Loucy (cell line): ENCODE measurements around the gene NOP58.

ENCODE experiments used
- EZH2phosphoT487 ChIP-seq: fragments of 200-600 bp; IDR thresholded peaks from 2 replicates; pipeline ENCODE4 v1.6.1; 2018; ENCODE audit warnings: antibody characterized with exemption, mild to moderate bottlenecking, moderate library complexity, borderline replicate concordance
- TF ChIP-seq, protein P1 (sequence below): fragments of 200-600 bp; sonication (generic); conservative IDR thresholded peaks from 2 replicates; pipeline ENCODE4 v1.5.1; 2014; ENCODE audit warnings: mild to moderate bottlenecking, antibody characterized with exemption, low read length

DNA sequence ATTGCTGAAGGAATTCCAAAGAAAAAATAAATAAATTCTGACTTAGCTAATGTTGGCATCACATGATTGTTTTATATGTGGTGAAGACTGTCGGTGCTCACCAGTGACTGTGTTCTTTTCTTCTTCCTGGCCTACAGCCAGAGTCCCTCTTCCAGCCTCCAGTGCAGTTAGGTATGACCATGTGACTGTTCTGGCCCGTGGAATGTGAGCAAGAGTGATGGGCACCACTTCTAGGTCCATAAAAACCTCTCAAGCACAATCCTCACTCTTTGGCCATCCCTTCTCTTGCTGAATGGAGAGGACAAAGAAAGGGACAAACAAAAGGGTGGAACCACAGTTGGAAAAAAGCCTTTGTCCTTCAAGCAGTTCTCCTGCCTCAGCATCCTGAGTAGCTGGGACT, 71.6 kb downstream of the NOP58 start:
- TF ChIP-seq, protein P1, sequence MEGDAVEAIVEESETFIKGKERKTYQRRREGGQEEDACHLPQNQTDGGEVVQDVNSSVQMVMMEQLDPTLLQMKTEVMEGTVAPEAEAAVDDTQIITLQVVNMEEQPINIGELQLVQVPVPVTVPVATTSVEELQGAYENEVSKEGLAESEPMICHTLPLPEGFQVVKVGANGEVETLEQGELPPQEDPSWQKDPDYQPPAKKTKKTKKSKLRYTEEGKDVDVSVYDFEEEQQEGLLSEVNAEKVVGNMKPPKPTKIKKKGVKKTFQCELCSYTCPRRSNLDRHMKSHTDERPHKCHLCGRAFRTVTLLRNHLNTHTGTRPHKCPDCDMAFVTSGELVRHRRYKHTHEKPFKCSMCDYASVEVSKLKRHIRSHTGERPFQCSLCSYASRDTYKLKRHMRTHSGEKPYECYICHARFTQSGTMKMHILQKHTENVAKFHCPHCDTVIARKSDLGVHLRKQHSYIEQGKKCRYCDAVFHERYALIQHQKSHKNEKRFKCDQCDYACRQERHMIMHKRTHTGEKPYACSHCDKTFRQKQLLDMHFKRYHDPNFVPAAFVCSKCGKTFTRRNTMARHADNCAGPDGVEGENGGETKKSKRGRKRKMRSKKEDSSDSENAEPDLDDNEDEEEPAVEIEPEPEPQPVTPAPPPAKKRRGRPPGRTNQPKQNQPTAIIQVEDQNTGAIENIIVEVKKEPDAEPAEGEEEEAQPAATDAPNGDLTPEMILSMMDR = no peak
- no peak for TF ChIP-seq EZH2phosphoT487
